NOMO-1 treated with DMSO at 0.1 percent for 48 hours (cell line): Measurements from ENCODE around the gene TCF15.
A peak's percentile ranks its signal among the peaks of the same experiment; 100 is the strongest.

Source experiments
- DNase-seq: peaks from one replicate; lab custom pipeline; 2025; ENCODE audit not compliant: unreplicated experiment; lab: John Stamatoyannopoulos, UW

Gene TCF15

GRCh38 chr20:615514-615913, 5.4 kb upstream of the TCF15 start:
- peak; percentile 89 for DNase-seq

GRCh38 chr20:611843-612185, 1.7 kb upstream of the TCF15 start:
- no peak for DNase-seq

DNA sequence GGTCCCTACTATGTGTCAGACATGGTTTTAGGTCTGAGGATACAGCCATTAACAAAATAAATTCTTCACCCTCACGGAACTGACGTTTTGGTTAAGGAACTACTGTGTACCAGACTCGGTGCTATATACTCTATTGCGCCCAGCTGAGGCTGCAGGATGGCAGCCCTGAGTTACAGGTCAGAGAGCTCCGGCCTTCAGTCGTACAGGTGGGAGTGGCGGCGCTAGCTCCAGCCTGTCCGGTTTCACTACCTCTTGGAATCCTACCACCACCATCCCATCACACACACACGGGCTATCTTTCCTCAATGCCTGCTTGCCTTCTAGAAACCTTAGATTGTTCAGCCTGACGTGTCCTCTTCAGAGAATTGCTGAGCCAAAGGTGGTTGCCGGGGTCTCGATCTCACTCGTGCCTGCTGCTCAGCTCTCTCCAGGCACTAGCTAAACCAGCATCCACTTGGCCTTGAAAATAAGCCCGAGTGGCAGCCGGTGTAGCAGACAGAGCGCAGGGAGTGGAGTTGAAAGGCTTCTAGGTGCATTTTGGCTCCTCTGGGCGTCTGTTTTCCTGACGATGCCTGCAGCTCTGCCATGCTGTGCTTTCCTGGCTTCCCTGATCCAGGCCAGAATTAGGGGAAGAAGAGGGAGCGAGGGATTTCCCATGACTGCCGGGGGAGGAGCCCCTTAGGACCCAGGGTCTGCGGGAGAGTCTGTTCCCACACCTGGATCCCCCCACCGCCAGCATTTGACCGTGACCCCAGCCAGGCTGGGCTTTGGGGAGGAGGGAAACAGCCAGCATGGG, 1.1 kb upstream of the TCF15 start:
- DNase-seq, result no peak

DNA sequence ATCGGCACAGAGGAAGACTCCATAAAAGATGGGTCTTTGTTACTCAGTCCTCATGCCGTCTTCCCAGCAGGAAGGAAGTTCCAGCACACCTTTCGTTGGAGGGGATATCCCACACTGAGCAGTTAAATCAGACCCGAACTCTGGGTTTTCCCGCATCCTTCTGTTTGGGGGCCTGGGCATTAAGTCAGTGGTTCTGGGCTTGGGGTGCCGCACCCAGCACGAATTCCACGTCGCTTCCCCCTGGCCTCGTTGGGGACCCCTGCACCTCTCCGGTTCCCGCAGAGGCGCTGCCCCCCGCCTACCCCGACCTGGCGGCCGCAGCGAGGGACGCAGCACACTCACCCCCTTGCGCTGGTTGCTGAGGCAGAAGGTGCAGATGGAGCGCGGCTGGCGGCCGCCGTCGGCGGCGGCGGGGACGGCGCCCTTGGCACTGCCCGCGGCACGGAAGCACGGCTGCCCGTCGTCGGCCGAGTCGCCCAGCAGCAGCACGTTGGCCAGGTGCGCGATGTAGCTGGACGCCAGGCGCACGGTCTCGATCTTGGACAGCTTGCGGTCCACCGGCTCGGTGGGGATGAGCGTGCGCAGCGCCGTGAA, 641 bp downstream of the TCF15 start:
- DNase-seq, result no peak

DNA sequence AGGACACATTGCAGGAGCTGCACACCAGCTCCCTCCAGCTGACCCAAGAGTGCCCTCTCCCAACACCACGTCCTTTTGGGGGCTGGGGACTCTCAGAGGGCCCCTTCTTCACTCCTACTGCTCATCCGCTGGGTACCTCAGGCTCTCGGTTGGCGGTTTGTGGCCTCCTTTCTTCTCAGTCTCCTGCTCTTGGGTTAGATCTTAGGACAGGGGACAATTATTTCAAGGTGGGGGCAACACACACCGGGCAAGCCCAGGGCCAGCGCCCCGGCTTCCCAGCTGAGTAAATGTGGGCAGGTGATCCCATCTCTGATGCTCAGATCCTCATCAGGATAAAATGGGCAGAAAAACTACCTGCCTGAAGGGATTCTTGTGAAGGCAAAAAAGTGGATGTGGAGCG, 1.1 kb downstream of the TCF15 start:
- no peak for DNase-seq

GRCh38 chr20:607476-607875, 2.6 kb downstream of the TCF15 start:
- DNase-seq, result no peak

GRCh38 chr20:605237-605636, 4.9 kb downstream of the TCF15 start:
- no peak for DNase-seq

- no peak for DNase-seq
These were observed 6.9 kb downstream of the TCF15 start for GRCh38 chr20:603116-603640.

DNA sequence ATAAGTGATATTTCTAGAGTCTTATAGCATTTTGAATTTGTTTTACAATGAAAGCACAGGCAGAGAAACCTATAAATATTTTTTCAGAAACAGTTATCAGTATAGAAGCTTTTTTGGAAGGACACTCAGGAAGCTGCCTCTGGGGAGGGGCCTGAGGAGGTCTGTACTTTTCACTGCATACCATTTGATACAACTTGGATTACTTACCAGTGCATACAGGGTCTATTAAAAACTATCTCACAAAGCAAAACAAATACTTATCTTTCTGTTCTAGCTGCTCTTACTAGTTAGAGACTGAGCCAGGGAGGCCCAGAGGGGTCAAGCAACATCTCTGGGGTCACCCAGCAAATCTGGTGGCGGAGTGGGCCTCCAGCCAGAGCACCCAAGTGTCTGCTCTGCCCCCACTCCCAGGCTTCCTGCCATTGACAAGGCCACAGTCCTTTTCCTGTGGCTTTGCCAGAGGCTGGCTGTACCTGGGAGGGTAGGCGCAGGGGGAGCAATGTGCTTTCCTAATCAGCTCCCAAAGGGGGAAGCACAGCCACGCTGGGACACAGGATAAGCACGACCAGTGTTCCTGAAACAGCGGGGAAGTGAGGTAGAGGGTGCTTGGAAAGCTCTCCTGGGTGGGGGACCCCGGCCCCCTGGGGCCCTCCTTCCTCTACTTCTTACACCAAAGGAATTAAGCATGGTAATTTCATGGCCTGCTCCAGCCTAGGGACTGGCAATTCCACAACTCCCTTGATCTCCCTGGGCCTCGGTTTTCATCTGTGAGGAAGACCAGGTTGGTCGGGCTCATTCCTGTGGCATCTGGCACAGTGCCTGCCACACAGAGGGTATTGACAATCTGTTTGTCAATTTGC, 7.8 kb downstream of the TCF15 start:
- no peak for DNase-seq

- DNase-seq, result no peak
These were observed 9.4 kb downstream of the TCF15 start for GRCh38 chr20:600736-601135.

DNA sequence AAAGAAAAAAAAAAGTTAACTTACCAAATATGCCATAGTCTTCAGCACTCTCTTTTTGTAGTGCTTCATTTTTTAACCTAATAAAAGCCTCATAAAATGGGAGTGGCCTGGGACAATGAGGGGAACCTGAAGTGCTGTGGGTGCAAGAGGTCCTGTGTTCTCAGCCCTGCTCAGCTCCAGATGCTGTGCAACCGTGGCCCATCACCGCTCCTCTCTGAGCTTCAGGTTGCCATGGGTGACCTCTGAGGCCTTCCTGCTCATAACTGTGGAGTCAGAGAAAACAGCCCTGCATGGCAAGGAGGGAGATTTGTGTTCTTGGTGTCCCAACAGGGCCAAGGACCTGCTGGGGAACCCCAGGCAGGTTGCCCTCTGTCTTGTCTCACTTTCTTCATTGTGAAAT, 10.0 kb downstream of the TCF15 start:
- DNase-seq, result no peak

DNA sequence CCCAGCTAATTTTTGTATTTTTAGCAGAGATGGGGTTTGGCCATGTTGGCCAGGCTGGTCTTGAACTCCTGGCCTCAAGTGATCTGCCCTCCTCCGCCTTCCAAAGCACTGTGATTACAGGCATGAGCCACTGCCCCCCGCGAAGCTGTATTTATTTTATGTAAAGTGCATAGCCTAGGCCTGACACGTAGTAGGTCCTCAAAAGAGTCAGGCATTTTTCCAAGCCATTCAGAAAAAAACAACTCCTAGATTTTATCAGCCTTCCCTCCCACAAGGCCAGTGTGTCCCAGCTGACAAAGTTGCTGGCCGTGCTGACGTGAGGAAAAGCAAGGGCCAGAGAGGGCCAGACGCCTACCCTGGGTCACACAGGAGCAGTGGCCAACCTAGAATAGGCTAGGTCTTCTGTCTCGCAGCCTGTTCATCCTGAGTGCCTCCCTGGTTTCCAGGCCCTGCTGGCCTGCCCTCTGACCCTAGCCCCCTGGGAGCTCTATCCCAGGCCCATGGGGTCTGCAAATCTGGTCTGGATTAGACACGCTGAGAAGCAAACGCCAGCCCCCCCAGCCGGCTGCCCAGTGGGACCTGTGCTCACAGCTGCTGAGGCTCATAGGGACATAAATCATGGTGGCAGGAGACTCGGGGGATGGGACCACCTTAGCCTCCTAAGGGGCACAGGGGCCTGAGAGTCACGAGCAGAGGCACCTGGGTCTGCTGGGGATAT, 11.8 kb downstream of the TCF15 start:
- DNase-seq, result no peak

- no peak for DNase-seq
These were observed 12.5 kb downstream of the TCF15 start for GRCh38 chr20:597560-597959.

- DNase-seq, result no peak
These were observed 14.5 kb downstream of the TCF15 start for GRCh38 chr20:595330-596308.

DNA sequence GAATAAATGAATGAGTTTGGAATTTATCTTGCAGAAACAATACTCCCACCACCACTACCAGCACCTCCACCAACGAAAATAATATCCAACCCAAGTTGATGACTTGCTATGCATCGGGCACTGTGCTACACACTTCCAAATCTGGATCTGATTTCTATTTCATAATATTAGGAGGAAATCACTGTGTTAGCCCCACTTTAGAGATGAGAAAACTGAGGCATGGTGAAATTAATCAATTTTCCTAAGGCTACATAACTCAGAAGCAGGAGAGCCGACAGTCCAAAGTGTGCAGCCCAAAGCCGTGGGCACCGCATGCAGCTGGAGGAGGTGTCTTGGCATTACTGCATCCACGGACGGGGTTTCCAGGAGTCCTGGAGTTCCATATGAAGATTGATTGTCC, 17.6 kb downstream of the TCF15 start:
- DNase-seq, result no peak

- DNase-seq, result no peak
These were observed 18.2 kb downstream of the TCF15 start for GRCh38 chr20:591941-592340.

GRCh38 chr20:588932-589672, 21.0 kb downstream of the TCF15 start:
- DNase-seq, result peak; percentile 50

DNA sequence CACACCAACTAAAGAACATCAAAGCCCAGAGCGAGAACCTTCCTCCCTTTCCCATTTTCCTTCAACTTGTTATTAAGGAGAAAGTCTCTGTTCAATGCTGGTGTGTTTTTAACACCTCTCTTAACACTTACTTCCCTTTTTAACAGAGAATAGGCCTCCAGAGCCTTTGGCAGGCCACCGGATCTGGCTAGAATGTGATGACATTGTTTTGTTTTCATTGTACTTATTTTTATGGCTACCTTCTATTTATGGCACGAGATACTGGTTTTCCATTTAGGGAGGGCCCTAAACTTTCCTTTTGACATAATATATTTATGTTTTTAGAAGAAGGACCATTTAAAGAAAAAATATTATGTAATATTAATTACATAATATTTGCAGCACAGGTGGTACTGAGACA, 21.6 kb downstream of the TCF15 start:
- peak; percentile 47 for DNase-seq

- no peak for DNase-seq
These were observed 25.2 kb downstream of the TCF15 start for GRCh38 chr20:584971-585301.
